GM15510 (cell line): ENCODE data around the gene AIF1L.

Experiments used
- POLR2A ChIP-seq: IDR thresholded peaks from 3 replicates; pipeline ENCODE4 v1.6.1; 2011; ENCODE audit warnings: borderline replicate concordance; ENCODE audit not compliant: insufficient read length; ENCODE audit errors: extremely low read depth

The AIF1L gene

GRCh38 chr9:131068076-131068816 is 28.1 kb upstream of the AIF1L start:
- no peak for TF ChIP-seq POLR2A

DNA sequence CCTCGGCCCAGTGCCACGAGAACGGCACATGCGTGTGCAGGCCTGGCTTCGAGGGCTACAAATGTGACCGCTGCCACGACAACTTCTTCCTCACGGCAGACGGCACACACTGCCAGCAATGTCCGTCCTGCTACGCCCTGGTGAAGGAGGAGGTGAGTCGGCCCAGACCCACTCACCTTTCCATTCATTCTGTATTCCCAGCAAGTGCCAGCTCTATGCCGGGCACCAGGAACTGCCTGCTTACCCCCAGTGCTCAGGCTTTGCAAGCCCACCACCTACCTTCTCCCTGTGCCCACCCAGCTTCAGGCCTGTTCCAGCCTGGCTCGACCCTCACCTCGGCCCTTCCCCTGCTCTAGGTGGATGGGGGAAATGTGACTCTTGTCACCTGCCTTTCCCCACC is 26.6 kb upstream of the AIF1L start:
- no peak for TF ChIP-seq POLR2A

DNA sequence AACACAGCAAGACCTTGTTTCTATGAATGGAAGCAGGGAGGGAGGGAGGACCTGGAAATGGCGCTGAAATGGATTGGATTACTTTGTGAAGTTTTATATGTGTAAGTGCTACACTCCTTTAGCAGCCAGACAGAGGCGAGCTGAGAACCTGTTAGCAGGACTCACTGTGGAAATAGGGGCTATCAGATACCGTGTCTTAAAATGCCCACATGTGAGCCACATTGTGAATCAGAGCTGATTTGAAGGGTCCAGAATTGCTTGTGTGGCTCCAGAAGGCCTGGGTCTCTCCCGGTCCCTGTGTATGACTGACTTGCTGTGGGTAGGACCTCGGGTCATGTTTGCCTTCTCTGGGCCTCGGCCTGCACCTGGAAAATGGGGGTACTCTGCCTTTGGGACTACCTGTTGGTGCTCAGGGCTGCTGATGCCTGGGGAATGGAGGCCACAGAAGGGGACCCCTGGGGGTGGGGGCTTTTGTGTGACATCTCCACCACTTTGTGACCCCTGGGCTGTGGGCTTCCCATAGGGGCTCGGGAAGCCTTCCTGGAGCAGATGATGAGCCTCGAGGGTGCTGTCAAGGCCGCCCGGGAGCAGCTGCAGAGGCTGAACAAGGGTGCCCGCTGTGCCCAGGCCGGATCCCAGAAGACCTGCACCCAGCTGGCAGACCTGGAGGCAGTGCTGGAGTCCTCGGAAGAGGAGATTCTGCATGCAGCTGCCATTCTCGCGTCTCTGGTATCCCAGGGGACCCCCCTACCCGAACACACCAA is 24.0 kb upstream of the AIF1L start:
- TF ChIP-seq POLR2A, result no peak

DNA sequence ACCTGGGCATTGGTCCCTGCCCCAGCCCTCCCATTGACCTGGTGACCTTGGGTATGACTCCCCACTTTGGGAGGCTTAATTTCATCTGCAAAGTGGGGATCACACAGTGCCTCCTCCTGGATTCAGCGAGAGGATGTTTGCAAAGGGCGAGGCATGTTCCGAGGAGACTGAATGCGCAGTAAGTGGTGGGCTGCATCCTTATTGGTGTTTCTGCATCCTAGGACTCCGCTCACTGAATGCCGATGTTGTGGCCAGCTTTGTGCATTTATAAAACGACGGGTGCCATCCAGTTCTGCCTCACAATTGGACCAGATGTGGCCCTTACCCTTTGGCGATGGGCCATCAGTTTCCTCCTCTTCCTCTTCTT is 23.5 kb upstream of the AIF1L start:
- TF ChIP-seq POLR2A, result no peak

DNA sequence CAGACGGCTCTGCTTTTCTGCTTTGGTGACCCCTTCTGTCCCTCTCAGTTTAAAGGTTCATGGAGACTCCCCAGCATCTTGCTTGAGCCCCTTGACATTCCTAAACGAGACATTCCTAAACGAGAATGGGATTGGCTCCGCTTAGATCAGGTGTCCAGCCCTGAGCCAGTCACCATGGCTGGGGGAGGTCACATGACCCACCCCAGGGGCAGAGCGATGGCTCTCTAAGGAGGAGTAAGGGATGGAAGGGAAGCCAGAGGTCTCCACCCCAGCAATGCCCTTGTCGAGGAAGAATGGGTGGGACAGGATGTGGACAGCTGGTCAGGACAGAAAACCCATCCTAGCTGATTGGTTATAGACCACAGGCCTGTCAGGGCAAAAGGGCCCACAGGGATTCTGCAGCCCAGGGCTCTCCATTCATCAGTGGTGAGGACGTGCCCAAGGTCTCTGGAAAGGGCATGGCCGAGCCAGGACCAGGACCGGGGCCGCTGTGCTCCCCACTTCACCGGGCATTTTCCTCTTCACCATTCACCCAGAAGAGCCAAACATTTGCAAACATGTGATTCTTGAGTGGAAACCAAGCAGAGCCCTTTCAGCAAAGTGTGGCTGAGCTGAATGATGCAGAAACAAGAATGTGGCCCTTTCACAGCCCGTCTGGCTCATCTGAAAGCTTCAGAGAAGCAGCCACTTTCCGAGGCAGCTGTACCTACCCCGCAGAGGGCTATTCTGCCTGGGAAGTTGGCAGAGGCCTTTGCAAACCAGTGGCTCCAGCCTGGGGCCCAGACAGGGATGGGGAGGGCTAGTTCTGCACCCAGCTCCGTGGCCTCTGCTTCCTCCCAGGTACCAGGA is 19.8 kb upstream of the AIF1L start:
- TF ChIP-seq POLR2A, result no peak

- no peak for TF ChIP-seq POLR2A
Measured at GRCh38 chr9:131078427-131079366, 17.6 kb upstream of the AIF1L start.

DNA sequence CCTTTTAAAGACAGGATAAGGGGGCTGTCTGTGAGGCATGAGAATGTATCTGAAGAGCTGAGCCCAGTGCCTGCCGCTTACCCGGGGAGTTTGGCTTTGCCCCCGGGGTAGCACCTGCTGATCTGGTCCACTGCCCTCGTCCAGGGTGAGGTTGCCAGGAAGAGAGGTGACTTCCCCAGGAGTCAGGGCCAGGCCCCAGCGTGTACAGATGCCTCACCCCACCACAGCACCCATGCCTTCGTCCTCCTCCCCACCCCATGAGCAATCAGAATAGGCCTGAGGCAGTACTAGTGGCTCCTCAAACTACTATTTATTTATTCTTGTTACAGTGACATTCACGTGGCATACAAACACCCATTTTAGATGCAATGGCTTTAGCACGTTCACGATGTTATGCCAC is 15.7 kb upstream of the AIF1L start:
- no peak for TF ChIP-seq POLR2A

- TF ChIP-seq POLR2A, result no peak
Measured at GRCh38 chr9:131081868-131082267, 14.5 kb upstream of the AIF1L start.

- no peak for TF ChIP-seq POLR2A
Measured at GRCh38 chr9:131082774-131083512, 13.4 kb upstream of the AIF1L start.

GRCh38 chr9:131084661-131085369 is 11.5 kb upstream of the AIF1L start:
- TF ChIP-seq POLR2A, result no peak

GRCh38 chr9:131085370-131086122 is 10.8 kb upstream of the AIF1L start:
- no peak for TF ChIP-seq POLR2A

DNA sequence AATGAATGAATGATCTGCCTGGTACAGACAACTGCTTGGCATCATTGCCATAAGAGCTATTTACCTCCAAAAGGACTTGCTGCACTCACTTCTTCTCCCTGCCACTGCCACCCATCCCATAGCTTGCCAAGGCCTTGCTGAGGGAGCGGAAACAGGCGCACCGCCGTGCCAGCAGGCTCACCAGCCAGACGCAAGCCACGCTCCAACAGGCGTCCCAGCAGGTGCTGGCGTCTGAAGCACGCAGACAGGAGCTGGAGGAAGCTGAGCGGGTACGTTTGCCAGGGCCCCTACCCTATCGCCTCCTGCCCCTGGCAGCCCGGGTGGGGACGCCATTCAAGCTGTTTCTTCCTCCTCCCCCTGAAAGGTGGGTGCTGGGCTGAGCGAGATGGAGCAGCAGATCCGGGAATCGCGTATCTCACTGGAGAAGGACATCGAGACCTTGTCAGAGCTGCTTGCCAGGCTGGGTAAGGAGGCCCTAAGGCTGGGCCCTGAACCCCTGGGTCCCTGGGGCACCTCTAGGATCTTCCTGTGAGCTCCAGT is 8.9 kb upstream of the AIF1L start:
- no peak for TF ChIP-seq POLR2A
